HEK293T (cell line): ENCODE data around the gene NCS1.

Experiments used
- ARNT ChIP-seq: fragments of 450-650 bp; IDR thresholded peaks from 2 replicates; pipeline ENCODE4 v1.6.1; 2017; ENCODE audit warnings: mild to moderate bottlenecking
- BHLHE40 ChIP-seq: fragments of 450-650 bp; IDR thresholded peaks from 2 replicates; pipeline ENCODE4 v1.6.1; 2016; ENCODE audit warnings: mild to moderate bottlenecking, moderate library complexity, borderline replicate concordance
- ELF4 ChIP-seq: fragments of 450-650 bp; IDR thresholded peaks from 2 replicates; pipeline ENCODE4 v1.6.1; 2017; ENCODE audit warnings: antibody characterized with exemption
- FOXA1 ChIP-seq: fragments of 450-650 bp; IDR thresholded peaks from 2 replicates; pipeline ENCODE4 v1.6.1; 2016; ENCODE audit warnings: mild to moderate bottlenecking
- FOXK2 ChIP-seq: fragments of 450-650 bp; IDR thresholded peaks from 2 replicates; pipeline ENCODE4 v1.6.1; 2016; ENCODE audit warnings: mild to moderate bottlenecking
- FOXM1 ChIP-seq: fragments of 450-650 bp; IDR thresholded peaks from 2 replicates; pipeline ENCODE4 v1.6.1; 2017; ENCODE audit warnings: mild to moderate bottlenecking, borderline replicate concordance
- HDGF ChIP-seq: fragments of 450-650 bp; IDR thresholded peaks from 2 replicates; pipeline ENCODE4 v1.6.1; 2017; ENCODE audit warnings: antibody characterized with exemption, borderline replicate concordance
- NFRKB ChIP-seq: fragments of 450-650 bp; IDR thresholded peaks from 2 replicates; pipeline ENCODE4 v1.6.1; 2016; ENCODE audit warnings: mild to moderate bottlenecking, moderate library complexity
- SUZ12 ChIP-seq: fragments of 450-650 bp; IDR thresholded peaks from 2 replicates; pipeline ENCODE4 v1.6.1; 2016; ENCODE audit warnings: mild to moderate bottlenecking
- TARDBP ChIP-seq: fragments of 450-650 bp; IDR thresholded peaks from 2 replicates; pipeline ENCODE4 v1.6.1; 2016
- ZNF384 ChIP-seq: fragments of 450-650 bp; IDR thresholded peaks from 2 replicates; pipeline ENCODE4 v1.6.1; 2016

DNA sequence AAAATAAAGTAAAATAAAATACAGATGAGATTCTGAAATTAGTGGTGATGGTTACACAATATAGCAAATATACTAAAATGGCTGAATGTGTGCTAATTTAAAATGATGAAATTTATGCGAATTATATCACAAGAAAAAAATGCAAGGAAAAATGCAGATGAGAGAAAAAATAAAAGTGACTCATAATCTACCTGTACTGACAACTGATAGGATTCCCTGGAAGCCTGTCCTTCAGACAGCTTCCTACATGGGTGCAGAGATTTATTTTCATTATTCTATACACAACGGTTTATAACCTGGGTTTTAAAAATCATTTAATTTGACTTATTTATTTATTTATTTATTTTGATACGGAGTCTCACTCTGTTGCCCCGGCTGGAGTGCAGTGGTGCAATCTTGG, 5.8 kb upstream of the NCS1 start:
- TF ChIP-seq ELF4 (no peak), FOXM1 (no peak), NFRKB (no peak), ARNT (no peak), TARDBP (no peak), HDGF (no peak), SUZ12 (no peak), ZNF384 (no peak), FOXK2 (no peak), BHLHE40 (no peak), FOXA1 (no peak)
